ENCODE measurements around the gene BTBD9.

GRCh38 chr6:38638941-38639497 lies 710 bp downstream of the BTBD9 start:
- TF ChIP-seq EZH2 (IDR thresholded peaks at IDR 0.05; ENCODE audit: insufficient read depth, poor library complexity, severe bottlenecking): no peak
- no peak for TF ChIP-seq EZH2phosphoT487 (IDR thresholded peaks at IDR 0.05; ENCODE audit: insufficient read depth, low read depth)

Data from GM23248 (cell line).